8988T (cell line): ENCODE measurements around the gene C12orf57.

Experiments used
- DNase-seq: peaks from one replicate; pipeline ENCODE4 v3.0.0; 2011

The C12orf57 gene

DNA sequence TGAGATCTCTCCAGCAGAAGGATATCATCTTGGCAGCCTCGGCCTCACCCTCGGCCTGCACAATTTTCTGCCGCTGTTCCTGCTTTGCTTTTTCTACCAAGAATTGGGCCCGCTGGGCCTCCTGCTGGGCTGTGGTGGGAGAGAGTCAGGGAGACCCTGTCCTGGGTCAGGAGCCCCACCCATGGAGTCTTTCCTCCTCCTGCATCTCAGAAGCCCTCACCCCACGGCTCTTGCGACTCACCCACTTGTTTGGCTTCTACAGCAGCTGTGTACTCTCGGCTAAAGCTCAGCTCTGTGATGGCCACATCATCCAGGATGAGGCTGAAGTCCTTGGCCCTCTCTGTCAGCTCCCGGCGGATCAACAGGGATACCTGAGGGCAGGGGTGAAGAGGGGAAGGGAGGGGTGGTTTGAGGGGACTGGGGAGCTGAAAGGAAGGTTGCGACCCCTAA lies 23.9 kb downstream of the C12orf57 start:
- DNase-seq = no peak

DNA sequence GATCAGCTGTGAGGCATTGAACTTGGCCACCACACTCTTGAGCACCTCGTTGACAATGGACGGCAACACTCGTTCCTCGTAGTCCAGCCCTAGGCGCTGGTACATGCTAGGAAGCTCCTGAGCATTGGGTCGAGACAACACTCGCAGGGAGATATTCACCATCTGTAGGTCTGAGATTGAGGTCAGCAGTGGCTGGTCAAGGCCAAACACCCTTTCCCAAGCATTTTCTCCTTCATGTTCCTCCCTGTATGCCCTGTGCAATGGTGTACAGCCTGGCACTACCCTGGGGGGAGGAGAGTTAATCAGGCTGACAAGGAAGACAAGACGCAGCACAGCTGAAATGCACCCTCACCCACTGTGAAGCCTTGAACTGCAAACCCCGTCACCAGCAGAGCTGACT lies 24.6 kb downstream of the C12orf57 start:
- no peak for DNase-seq

DNA sequence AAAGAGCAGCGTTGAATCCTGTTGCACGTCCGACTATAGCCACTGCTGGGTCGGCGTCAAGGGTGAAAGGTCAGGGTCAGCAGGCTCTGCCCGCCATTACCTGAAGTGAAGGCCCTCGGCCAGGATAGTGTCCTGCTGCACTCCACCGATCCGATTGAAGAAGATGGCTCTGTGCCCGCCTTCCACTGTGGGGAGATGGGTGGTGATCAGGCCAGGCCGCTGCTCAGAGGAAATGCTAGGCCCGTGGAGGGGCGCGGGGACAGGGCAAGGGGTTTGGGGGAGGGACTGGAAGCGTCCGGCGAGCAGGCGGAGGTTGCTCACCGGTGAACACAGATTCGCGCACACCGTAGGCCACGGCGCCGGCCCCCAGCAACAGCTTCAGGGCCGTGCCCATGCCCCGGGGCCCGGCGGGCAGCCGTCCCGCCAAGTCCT lies 26.3 kb downstream of the C12orf57 start:
- no peak for DNase-seq

DNA sequence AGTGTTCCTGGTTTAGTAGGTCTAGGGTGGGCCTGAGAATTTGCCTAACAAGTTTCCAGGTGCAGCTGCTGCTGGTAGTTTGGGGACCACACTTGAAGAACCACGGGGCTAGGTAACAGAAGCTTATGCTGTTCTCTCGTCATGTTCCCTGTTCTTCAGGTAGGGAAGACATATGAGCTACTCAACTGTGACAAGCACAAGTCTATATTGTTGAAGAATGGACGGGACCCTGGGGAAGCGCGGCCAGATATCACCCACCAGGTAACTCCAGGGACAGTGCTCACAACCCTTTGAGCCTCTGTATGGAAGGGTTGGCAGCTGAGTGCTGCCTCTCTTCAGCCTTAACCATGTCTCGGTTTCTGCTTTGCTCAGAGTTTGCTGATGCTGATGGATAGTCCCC lies 30.4 kb downstream of the C12orf57 start:
- no peak for DNase-seq

DNA sequence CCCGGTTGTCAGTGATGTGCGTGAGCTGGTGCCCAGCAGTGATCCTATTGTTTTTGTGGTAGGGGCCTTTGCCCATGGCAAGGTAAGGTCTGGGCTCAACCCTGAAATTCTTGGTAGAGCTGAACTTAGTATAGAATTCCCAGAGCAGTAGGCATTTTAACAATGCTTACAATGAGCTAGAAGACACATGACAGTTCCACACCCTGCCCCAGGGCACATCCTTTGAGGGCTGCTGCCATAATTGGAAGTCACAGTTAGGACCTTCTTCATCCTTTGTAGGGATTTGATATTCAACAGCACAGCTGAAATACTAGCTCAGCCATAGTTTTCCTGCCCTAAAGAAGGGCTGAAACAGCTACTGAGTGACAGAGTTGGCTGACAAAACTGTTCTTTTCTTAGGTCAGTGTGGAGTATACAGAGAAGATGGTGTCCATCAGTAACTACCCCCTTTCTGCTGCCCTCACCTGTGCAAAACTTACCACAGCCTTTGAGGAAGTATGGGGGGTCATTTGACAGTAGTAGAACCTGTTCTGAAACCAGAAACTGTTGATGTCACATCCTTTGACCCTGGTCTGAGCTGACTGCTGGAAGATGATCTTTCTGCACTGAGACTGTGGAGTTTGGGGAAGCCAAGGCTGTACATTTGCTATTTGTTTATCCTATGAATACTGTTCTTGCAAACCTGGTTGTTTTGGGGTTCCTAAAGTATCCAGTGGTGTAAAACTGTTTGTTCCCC lies 31.6 kb downstream of the C12orf57 start:
- no peak for DNase-seq

DNA sequence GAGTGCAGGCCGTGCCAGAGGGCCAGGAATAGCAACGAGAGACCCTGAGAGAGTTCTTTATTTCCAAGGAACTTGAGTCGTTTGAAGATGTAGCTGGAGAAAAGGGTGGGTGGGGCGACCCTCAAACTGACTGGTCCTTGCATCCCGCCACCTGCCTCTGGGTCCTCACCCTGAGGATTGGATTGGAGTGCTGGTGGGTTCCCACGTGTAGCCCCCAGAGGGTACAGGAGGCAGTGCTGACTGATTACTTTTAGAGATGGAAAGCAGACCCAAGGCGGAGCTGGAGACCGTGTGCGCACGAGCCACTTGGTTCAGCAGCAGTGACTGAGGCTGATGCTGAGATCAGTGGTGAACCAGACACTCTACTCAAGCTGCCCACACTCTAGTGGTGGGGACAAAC lies 33.8 kb downstream of the C12orf57 start:
- DNase-seq = no peak

DNA sequence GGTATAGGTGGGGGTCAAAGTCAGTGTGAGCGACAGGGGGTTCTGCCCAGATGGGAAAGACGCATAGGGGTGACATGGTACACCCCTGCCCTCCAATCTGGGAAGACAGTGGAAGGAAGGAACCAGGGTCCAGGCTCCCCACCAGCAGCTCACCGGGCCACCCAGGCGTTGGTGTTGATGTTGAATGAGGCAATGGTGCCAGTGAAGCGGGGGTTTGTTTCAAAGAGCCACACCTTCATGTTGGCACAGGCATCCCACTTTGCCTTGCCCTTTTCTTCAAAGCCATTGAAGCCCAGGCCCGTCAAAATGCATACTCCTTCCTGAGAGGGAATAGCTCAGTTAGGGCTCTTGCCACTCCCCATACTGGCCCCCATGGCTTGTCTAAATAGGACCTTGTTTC lies 34.4 kb downstream of the C12orf57 start:
- DNase-seq = no peak

DNA sequence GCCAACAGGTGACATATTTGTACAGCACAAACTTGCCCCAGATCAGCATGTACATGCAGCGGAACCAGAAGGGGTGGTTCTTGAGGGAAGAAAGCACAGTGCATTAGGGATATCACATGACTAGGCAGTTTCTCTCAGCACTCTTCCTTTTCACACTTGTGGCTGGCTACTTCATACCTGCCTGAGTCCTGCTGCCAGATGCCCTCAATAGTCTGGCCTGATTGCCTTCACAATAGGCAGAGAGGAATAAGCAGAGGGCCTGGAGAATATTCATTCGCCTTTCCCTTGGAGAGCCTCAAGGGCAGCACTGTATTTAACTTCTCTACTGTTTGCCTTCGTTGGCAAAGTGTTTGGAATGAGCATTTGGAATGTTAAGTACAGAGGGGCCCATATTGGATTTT lies 34.8 kb downstream of the C12orf57 start:
- DNase-seq = no peak

DNA sequence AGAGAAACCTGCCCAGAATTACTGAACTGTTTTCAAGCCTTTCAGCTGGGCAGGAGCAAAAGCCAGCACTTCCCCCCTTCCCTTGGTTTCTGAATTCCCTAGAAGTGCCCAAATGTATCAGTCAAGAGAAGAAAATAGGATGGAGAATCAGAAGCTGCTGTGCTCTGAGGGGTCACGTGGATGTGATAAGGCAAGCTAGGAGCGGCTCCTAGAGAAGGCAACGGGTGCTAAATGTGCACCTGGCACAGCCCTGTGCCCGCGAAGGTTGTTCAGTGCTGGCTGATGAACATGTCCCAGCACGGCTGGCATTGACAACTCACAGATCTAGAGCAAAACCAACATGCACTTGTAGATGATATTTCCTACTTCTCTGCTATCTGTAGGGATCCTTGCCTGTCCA lies 35.2 kb downstream of the C12orf57 start:
- no peak for DNase-seq

DNA sequence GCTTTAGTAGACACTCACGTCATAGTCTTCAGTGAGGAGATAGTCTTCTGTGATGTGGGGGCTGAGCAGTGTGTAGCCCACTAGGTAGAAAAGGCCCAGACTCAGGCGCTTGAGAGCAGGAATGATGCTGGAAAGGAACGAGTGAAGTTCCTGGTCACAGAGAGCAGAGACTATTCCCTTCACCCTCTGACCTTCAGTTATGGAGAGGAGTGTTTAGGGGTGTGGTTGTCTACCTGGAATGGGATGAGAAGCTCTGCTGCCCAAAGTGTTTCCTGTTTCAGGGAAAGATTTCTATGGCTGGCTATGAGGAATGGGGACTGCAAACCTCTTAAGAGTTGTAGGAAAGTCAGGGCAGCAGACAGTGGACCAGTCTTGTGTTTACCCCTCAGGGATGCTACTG lies 35.6 kb downstream of the C12orf57 start:
- no peak for DNase-seq

DNA sequence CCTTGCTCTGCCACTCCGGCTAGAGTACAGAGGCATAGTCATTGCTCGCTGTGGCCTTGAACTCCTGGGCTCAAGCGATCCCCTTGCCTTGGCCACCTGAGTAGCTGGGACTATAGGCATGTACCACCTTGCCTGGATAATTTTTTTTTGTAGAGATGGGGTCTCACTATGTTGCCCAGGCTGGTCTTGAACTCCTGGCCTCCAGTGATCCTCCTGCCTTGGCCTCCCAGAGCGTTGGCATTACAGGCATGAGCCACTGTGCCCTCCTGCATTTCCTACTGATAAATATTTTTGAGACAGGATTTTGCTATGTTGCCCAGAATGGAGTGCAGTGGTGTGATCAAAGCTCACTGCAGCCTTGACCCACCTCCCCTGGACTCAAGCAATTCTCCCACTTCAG lies 36.3 kb downstream of the C12orf57 start:
- no peak for DNase-seq

DNA sequence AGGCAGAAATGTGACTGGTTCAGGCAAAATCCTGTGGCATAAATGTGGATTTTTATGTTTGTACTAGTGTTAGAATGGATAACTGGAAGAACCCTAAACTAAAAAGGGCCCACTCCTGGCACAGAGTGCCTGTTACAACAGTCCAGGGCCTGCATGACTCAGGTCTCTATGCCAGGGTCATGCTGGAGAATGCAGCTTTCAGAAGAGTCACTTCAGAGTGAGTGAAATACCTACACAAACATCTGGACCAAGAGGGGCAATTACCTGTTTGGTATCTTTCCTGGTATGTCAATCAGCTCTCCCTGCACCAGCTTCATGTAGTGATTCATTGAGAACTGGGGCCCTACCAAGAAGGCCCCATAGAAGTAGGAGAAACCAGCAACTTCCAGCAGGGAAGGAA lies 36.9 kb downstream of the C12orf57 start:
- no peak for DNase-seq

DNA sequence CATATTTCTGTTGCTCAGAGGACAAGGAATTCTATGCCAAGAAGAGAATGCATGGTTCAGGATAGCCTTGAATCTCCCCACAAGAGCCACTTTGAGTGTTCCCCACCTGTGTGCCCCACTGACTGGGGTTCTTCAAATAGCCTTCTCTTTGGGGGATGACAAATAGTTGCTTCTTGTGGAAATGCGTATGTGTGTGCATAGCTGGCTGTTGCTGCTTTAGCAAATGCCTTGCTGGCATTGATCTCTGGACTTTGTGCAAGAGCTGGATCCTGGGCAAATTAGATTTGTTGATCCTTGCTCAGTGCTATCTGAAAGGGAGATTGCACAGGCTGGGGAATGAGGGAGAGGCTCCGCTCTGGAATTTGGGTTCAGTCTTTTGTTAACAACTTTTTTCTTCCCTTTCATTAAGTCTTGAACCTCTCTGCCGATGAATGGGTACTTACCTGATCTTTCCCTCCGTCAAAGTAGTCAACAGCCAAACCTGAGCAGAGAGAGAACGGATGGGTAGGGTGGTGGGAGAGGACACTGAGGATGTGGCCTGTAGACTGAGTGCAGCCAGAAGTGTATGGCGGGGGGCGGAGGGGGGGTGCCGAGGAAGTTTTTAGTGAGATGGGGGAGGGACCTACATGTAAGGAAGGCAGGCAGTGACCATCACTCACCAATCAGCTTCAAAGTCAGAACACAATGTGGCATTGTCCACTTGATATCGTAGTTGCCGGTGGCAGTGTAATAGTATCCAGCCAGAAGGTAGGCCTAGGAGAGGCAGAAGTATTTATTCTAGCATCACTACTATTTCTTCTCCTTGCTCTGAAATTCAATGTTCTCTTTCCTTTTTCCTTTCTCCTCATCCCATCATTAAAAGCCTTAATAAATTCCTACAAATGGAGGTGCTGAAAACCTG lies 37.6 kb downstream of the C12orf57 start:
- DNase-seq = no peak

DNA sequence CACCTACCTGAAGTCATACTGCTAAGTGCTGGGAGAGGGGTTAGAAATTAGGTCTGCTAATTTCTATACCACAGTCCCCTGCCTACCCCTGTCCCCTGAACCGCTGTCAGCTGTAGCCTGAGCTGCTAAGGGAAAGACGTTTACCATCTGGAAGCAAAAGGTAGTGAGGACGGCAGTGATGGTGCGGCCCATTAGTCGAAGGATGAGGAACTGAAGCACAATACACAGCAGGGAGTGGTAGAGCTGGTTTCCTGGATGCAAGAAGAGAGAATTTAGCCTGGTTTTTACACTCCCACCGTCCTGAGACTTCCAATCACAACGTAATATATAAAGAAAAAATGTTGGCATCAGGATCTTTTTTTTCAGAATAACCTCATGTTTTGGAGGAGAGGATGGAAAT lies 38.7 kb downstream of the C12orf57 start:
- no peak for DNase-seq

DNA sequence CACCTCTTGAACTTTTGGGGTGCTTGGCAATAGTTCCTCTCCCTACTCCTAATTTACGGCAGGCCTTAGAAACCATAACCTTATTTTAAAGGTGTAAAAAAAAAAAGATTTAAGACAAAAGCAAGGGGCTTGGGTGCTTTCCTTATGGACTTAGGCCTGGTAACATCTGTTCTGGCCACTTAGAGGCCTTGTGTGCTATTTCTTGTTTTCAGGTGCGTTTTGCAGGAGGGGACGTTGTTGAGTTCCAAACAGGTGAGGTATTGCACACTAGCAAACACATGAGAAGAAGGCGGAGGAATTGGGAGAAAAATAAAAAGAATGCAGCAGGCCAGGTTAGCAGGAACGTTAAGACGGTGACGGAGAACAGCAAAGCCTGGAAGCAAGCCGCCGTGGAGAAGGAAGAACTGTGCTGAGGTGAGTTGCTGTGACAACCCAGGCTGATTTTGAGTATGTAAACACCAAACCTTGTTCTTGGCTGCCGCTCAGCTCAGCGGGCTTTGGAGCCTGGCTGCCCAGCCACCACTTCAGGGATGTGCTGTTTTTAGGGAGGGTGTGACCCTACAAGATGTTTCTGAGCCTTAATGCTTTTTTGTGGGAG lies 44.2 kb downstream of the C12orf57 start:
- no peak for DNase-seq
